GM19328 (cell line): ENCODE results near the gene POU5F1.
A peak's percentile ranks its signal among the peaks of the same experiment; 100 is the strongest.
"Not testable (repeated sequence)": the region's sequence is repeated elsewhere in the genome, so short reads cannot be mapped to it uniquely, and the experiment has no call there.

Source experiments
- ATAC-seq: cut with Tn5 transposase; IDR thresholded peaks from one replicate; pipeline ENCODE4 v1.9.1; 2021; ENCODE audit warnings: mild to moderate bottlenecking, moderate library complexity; ENCODE audit not compliant: unreplicated experiment

The POU5F1 gene

GRCh38 chr6:31192431-31193105 is 22.1 kb upstream of the POU5F1 start:
- ATAC-seq: not testable (repeated sequence)

GRCh38 chr6:31190488-31190887 is 20.0 kb upstream of the POU5F1 start:
- no peak for ATAC-seq

DNA sequence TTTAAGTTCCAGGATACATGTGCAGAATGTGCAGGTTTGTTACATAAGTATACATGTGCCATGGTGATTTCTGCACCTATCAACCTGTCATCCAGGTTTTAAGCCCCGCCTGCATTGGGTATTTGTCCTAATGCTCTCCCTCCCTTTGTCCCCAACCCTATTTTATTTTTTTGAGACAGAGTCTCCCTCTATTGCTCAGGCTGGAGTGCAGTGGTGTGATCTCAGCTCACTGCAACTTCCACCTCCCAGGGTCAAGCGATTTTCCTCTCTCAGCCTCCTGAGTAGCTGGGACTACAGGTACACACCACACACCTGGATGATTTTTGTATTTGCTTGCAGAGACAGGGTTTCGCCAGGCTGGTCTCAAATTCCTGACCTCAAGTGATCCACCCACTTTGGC is 18.7 kb upstream of the POU5F1 start:
- not testable (repeated sequence) for ATAC-seq

- no peak for ATAC-seq
These were observed 17.3 kb upstream of the POU5F1 start for GRCh38 chr6:31187780-31188194.

- no peak for ATAC-seq
These were observed 15.7 kb upstream of the POU5F1 start for GRCh38 chr6:31186052-31186734.

- ATAC-seq: not testable (repeated sequence)
These were observed 15.2 kb upstream of the POU5F1 start for GRCh38 chr6:31185695-31186051.

DNA sequence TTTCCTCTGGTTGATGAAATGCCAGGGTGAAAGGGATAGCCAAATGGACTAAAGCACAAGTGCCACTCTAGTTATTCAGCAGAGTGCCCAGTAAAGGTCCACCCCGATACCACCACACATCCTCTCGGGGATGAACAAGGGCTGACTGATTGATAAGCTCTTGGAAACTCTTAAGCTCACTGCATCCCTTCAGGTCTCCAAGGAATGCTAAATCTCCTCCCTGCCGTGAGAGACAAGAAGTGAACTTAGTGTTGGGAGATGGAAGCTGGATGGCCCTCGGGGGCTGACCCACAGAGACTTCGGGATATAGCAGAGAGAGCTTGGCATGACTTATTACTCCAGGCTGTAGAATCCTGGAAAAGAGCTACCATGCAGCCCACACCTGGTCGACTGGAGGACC is 13.4 kb upstream of the POU5F1 start:
- not testable (repeated sequence) for ATAC-seq

DNA sequence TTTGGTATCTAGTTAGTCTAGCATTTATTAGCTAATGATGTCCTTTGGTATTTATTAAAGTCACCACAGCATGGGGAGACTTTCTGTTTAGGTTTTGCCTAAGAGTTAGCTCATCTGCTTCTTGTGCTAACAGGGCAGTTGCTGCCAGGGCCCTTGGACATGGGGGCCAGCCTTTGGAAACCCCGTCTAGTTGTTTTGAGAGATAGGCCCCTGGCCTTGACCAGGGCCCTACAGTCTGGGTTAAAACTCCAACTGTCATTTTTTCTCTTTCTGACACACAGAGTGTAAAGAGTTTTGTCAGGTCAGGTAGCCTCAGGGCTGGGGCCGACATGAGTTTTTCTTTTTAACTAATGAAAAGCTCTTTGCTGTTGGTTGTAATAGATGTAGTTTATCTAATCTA is 12.8 kb upstream of the POU5F1 start:
- ATAC-seq: not testable (repeated sequence)

- ATAC-seq: peak; percentile 98
These were observed 10.0 kb upstream of the POU5F1 start for GRCh38 chr6:31180500-31180899.

- no peak for ATAC-seq
These were observed 9.4 kb upstream of the POU5F1 start for GRCh38 chr6:31179896-31180295.

DNA sequence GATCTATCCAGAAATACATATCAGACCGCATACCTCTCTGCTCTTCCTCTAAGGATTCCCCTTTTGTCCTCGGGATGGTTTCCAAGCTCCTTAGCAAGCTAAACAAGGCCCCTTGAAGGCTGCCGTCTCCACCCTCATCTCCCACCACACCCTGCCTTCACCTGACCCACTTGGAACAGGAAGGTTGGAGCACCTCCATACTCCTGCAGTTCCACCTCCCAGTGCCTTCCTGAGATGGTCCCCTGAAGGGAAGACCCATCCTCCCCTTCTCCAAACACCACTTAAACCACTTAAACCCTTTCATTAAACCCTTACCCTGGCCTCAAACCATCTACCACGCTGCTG is 8.5 kb upstream of the POU5F1 start:
- no peak for ATAC-seq

DNA sequence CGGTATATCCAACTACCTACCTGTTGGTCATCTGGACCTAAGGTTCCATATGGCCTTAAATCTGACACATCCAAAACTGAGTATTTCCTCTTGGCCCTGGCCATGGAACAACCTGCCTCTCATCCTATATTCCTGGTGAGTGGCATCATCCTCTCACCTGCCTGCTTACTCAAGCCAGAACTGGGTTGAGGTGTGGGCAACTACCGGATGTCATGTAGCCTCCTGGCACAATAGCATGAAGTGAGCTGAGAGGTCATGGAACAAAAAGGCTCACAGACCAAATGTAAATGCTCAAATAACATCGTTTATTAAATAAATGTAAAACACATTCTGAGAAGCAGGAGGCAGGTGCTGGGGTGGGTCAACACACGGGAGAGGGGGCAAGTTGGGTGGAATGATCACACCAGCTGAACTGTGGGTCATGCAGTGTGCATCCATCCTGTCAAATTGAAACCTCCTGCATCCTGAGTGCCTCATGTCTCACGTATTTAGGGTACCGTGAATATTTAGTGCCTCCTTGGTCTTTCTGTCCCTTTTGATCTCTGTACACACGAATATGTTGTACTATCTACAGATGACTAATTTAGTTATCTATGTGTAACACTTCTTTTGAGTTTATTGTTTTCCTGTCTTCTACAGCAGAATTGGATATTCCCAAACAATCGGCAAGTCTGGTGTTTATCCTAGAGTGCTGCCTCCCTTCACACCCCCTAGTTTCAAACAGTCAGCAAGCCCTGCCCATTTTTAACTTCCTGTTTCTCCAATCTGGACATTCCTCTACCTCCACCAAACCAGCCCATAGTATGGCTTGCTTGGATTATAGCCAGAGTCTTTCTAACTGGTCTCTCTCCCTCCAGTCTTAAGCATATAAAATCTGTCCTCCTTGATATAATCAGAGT is 7.9 kb upstream of the POU5F1 start:
- no peak for ATAC-seq

GRCh38 chr6:31175971-31176370 is 5.5 kb upstream of the POU5F1 start:
- ATAC-seq: no peak

- ATAC-seq: no peak
These were observed 3.9 kb upstream of the POU5F1 start for GRCh38 chr6:31174378-31174777.

- ATAC-seq: no peak
These were observed 2.9 kb upstream of the POU5F1 start for GRCh38 chr6:31173406-31173805.

DNA sequence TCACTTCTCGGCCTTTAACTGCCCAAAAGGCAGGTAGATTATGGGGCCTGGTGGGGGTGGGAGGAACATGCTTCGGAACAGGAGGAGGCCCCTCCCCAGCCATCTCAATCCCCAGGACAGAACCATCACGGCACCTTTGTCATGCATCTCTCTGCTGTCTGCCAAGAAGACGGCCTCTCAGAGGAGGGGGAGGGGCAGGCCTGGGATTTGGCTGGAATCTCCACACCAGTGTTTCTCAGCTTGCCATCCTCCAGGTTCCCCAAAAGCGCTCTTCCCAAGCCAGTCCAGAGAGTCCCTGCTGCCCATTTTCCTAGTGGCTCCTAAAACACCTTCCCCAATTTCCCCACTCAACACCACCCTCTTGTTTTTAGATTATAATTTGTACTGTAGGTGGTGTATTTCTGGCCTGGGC is 2.5 kb upstream of the POU5F1 start:
- ATAC-seq: no peak

GRCh38 chr6:31171931-31172905 is 1.7 kb upstream of the POU5F1 start:
- no peak for ATAC-seq

GRCh38 chr6:31170987-31171671 is 647 bp upstream of the POU5F1 start:
- no peak for ATAC-seq

- not testable (repeated sequence) for ATAC-seq
These were observed 453 bp downstream of the POU5F1 start for GRCh38 chr6:31169858-31170599.
